GM18499 (cell line): ENCODE measurements around the gene JOSD1.
A peak's percentile ranks its signal among the peaks of the same experiment; 100 is the strongest.
"Not testable (repeated sequence)": the region's sequence is repeated elsewhere in the genome, so short reads cannot be mapped to it uniquely, and the experiment has no call there.

Source experiments
- ATAC-seq: cut with Tn5 transposase; IDR thresholded peaks from one replicate; pipeline ENCODE4 v1.9.1; 2021; ENCODE audit warnings: moderate number of reproducible peaks; ENCODE audit not compliant: insufficient read depth, unreplicated experiment

The JOSD1 gene

GRCh38 chr22:38696606-38697424 is 3.9 kb downstream of the JOSD1 start:
- ATAC-seq = no peak

DNA sequence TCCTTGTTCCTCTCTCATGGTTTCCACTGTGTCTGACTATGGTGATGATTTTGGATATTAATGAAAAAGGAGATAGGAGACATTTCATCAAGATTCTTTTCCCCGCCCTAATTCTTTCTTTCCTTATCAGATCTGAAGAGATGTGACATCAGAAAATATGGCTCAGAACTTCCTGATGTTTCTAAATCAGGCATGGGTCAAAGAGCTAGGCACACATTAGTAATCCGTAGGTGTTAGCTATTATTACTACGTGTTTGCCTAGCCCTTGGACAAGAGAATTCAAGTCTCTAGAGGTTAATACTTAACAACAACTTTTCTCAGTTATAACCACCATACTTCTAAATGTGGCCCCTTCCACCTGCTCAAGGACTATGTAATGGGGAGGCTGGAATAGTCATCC is 5.8 kb downstream of the JOSD1 start:
- no peak for ATAC-seq

GRCh38 chr22:38694049-38694448 is 6.7 kb downstream of the JOSD1 start:
- no peak for ATAC-seq

DNA sequence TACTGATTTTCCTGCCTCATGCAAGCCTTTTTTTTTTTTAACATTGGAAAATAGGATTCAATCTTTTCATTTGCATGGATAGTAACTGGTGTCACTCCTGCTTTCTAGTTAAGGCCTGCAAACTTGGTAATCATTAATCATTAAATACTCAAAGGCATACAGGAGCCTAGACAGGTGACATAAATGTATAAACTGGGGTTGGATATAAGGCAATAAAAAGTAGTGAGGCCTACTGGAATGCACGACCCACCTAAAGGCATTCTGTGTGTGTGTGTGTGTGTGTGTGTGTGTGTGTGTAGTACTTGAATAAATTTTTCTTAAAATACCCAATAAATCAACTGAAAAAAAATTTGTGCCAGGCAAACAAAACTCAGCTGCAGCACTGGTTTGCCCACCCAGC is 11.1 kb downstream of the JOSD1 start:
- ATAC-seq = no peak

GRCh38 chr22:38685761-38686160 is 15.0 kb downstream of the JOSD1 start:
- no peak for ATAC-seq

DNA sequence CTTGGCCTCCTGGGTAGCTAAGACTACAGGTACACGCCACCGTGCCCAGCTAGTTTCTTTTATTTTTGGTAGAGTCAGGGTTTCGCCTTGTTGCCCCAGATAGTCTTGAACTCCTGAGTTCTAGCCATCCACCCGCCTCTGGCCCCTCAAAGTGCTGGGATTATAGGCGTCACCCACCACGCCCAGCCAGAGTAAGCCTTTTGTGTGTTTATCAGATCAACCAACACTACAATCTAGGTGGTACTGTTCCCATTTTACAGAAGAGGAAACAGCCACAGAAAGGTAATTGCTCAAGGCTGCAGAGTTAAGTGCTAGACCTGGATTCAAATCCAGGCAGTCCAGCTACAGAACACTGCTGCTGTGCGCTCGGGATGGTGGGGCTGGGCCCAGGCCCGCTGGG is 15.8 kb downstream of the JOSD1 start:
- ATAC-seq = no peak

- ATAC-seq = peak; percentile 60
Observed at GRCh38 chr22:38681582-38682335, 19.0 kb downstream of the JOSD1 start, which contains the start of gene TOMM22. TSS of gene TOMM22 (plus strand) at chr22:38681957. CDS start at chr22:38681979, 22 bp downstream.

DNA sequence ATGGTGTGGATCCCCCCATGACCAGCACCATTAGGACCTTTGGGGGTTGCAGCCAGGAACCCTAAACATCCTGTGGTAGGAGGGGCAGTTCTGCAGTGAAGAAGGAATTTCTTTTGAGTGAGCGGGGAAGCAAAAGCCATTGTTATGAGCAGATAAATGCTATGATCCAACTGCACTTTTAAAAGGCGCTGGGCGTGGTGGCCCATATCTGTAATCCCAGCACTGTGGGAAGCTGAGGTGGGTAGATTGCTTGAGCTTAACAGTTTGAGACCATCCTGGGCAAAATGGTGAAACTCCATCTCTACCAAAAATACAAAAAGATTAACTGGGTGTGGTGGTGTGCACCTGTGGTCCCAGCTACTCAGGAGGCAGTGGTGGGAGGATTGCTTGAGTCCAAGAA is 24.9 kb downstream of the JOSD1 start:
- no peak for ATAC-seq

GRCh38 chr22:38674888-38675287 is 25.9 kb downstream of the JOSD1 start:
- ATAC-seq = no peak

- no peak for ATAC-seq
Observed at GRCh38 chr22:38657045-38657909, 43.5 kb downstream of the JOSD1 start.

- no peak for ATAC-seq
Observed at GRCh38 chr22:38656256-38657044, 44.3 kb downstream of the JOSD1 start, which contains the start of the genes CBY1 and FAM227A. TSS of gene CBY1 (plus strand) at chr22:38656638. CDS start at chr22:38668055, 11,417 bp downstream. TSS of gene FAM227A (minus strand) at chr22:38656392. CDS start at chr22:38650168, 6,224 bp downstream.

GRCh38 chr22:38655519-38656255 is 45.1 kb downstream of the JOSD1 start:
- no peak for ATAC-seq

GRCh38 chr22:38653741-38654140 is 47.0 kb downstream of the JOSD1 start:
- no peak for ATAC-seq

- no peak for ATAC-seq
Observed at GRCh38 chr22:38652859-38653258, 47.9 kb downstream of the JOSD1 start.

- ATAC-seq = no peak
Observed at GRCh38 chr22:38649841-38650522, 50.8 kb downstream of the JOSD1 start.

DNA sequence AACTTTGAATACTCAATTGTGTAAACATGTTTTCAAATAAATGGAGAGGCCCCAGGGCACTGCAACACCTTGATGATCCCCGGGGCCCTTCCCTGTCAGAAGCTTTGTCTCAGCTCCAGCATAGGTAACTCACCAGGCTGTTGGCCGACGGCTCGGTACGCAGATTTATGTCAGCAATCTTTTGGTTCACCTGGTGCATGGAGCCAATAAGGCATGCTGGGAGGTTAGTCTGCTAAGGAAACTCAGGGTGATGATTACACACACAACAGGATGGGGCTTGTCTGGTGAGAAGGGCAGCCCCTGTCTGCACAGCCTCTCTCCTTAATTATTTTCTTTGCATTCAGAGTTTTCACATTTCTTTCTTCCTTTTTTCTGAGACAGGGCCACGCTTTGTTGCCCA is 55.3 kb downstream of the JOSD1 start:
- ATAC-seq = no peak

GRCh38 chr22:38644245-38644644 is 56.5 kb downstream of the JOSD1 start:
- not testable (repeated sequence) for ATAC-seq

- no peak for ATAC-seq
Observed at GRCh38 chr22:38641476-38642040, 59.2 kb downstream of the JOSD1 start.
